Measurements from ENCODE around the gene CPPED1. TPM values are rescaled to one million over a fixed set of nuclear protein-coding genes. Genes with fewer than 3 reads are reported as not detected.
A peak's percentile ranks its signal among the peaks of the same experiment; 100 is the strongest.

CPPED1 gene
- total RNA-seq, 3 donors from 2014 or later: 5.8 to 8.6 (median 8.2) TPM

- no peaks in the 10 kb centered on the region for H3K4me1 Mint-ChIP-seq (ENCODE audit: low read depth)
- no peaks in the 10 kb centered on the region for H3K36me3 Mint-ChIP-seq (ENCODE audit: insufficient read depth)
- ATAC-seq: no peak
- no peaks in the 10 kb centered on the region for H3K9me3 Mint-ChIP-seq
- H3K27me3 Mint-ChIP-seq (ENCODE audit: low read depth): peaks cover 10% of the 10 kb centered on the region
- no peak overlapping the region for H3K4me3 Mint-ChIP-seq
- no peak for DNase-seq
These were observed 174.4 kb downstream of the CPPED1 start for GRCh38 chr16:12629271-12629670.

- H3K27me3 Mint-ChIP-seq (ENCODE audit: low read depth): peaks cover 5% of the 10 kb centered on the region
- no peaks in the 10 kb centered on the region for H3K36me3 Mint-ChIP-seq (ENCODE audit: insufficient read depth)
- no peak overlapping the region for H3K4me3 Mint-ChIP-seq
- DNase-seq (no peak), ATAC-seq (no peak)
- H3K4me1 Mint-ChIP-seq (ENCODE audit: low read depth): no peaks in the 10 kb centered on the region
- no peaks in the 10 kb centered on the region for H3K9me3 Mint-ChIP-seq
These were observed 175.2 kb downstream of the CPPED1 start for GRCh38 chr16:12628536-12628935.

GRCh38 chr16:12627394-12627793 is 176.3 kb downstream of the CPPED1 start:
- Mint-ChIP-seq H3K4me1 (ENCODE audit: low read depth) (no peaks in the 10 kb centered on the region), H3K9me3 (no peaks in the 10 kb centered on the region), H3K4me3 (no peak overlapping the region), H3K27me3 (ENCODE audit: low read depth) (peaks cover 5% of the 10 kb centered on the region), H3K36me3 (ENCODE audit: insufficient read depth) (no peaks in the 10 kb centered on the region)
- no peak for DNase-seq
- no peak for ATAC-seq

- no peak for ATAC-seq
- DNase-seq: no peak
- Mint-ChIP-seq H3K27me3 (ENCODE audit: low read depth) (peaks cover 5% of the 10 kb centered on the region), H3K9me3 (no peaks in the 10 kb centered on the region), H3K4me3 (no peak overlapping the region), H3K36me3 (ENCODE audit: insufficient read depth) (no peaks in the 10 kb centered on the region), H3K4me1 (ENCODE audit: low read depth) (no peaks in the 10 kb centered on the region)
These were observed 177.3 kb downstream of the CPPED1 start for GRCh38 chr16:12626411-12626810.

GRCh38 chr16:12625716-12626115 is 178.0 kb downstream of the CPPED1 start:
- Mint-ChIP-seq H3K4me1 (ENCODE audit: low read depth) (no peaks in the 10 kb centered on the region), H3K27me3 (ENCODE audit: low read depth) (peaks cover 5% of the 10 kb centered on the region), H3K4me3 (no peak overlapping the region), H3K9me3 (no peaks in the 10 kb centered on the region), H3K36me3 (ENCODE audit: insufficient read depth) (no peaks in the 10 kb centered on the region)
- DNase-seq (no peak), ATAC-seq (no peak)

- peak; percentile 54 to 56 for ATAC-seq
These were observed 178.6 kb downstream of the CPPED1 start for GRCh38 chr16:12625068-12625467.

GRCh38 chr16:12620150-12620549 is 183.5 kb downstream of the CPPED1 start:
- no peak for DNase-seq
- no peak for ATAC-seq
- Mint-ChIP-seq H3K36me3 (ENCODE audit: insufficient read depth) (no peaks in the 10 kb centered on the region), H3K27me3 (ENCODE audit: low read depth) (peaks cover 2% of the 10 kb centered on the region), H3K4me1 (ENCODE audit: low read depth) (peaks cover 24% of the 10 kb centered on the region), H3K9me3 (no peaks in the 10 kb centered on the region), H3K4me3 (no peak overlapping the region)

More at GRCh38 chr16:12625068-12625467, 178.6 kb downstream of the CPPED1 start:
- H3K4me3 Mint-ChIP-seq: no peak overlapping the region
- peaks cover 5% of the 10 kb centered on the region for H3K27me3 Mint-ChIP-seq (ENCODE audit: low read depth)
- no peak for DNase-seq
- no peaks in the 10 kb centered on the region for H3K36me3 Mint-ChIP-seq (ENCODE audit: insufficient read depth)
- H3K4me1 Mint-ChIP-seq (ENCODE audit: low read depth): peaks cover 4% of the 10 kb centered on the region
- no peaks in the 10 kb centered on the region for H3K9me3 Mint-ChIP-seq

- no peak for DNase-seq
- Mint-ChIP-seq H3K4me3 (no peak overlapping the region), H3K27me3 (ENCODE audit: low read depth) (peaks cover 2% of the 10 kb centered on the region), H3K9me3 (no peaks in the 10 kb centered on the region), H3K4me1 (ENCODE audit: low read depth) (peaks cover 30% of the 10 kb centered on the region), H3K36me3 (ENCODE audit: insufficient read depth) (no peaks in the 10 kb centered on the region)
- ATAC-seq: no peak
These were observed 185.2 kb downstream of the CPPED1 start for GRCh38 chr16:12618515-12618914.

- ATAC-seq (peak; percentile 44 to 55), DNase-seq (no peak)
- no peaks in the 10 kb centered on the region for H3K9me3 Mint-ChIP-seq
- no peaks in the 10 kb centered on the region for H3K36me3 Mint-ChIP-seq (ENCODE audit: insufficient read depth)
- peaks cover 2% of the 10 kb centered on the region for H3K27me3 Mint-ChIP-seq (ENCODE audit: low read depth)
- H3K4me3 Mint-ChIP-seq: peak overlapping the region; percentile 47
- H3K4me1 Mint-ChIP-seq (ENCODE audit: low read depth): peaks cover 41% of the 10 kb centered on the region
These were observed 186.3 kb downstream of the CPPED1 start for GRCh38 chr16:12617401-12617819.

GRCh38 chr16:12614662-12615278 is 188.9 kb downstream of the CPPED1 start:
- no peak for ATAC-seq
- DNase-seq: no peak
- Mint-ChIP-seq H3K27me3 (ENCODE audit: low read depth) (peaks cover 2% of the 10 kb centered on the region), H3K4me3 (no peak overlapping the region), H3K4me1 (ENCODE audit: low read depth) (peaks cover 35% of the 10 kb centered on the region), H3K9me3 (no peaks in the 10 kb centered on the region), H3K36me3 (ENCODE audit: insufficient read depth) (no peaks in the 10 kb centered on the region)

GRCh38 chr16:12613992-12614661 is 189.6 kb downstream of the CPPED1 start:
- peaks cover 34% of the 10 kb centered on the region for H3K4me1 Mint-ChIP-seq (ENCODE audit: low read depth)
- H3K4me3 Mint-ChIP-seq: no peak overlapping the region
- ATAC-seq (no peak), DNase-seq (no peak)
- no peaks in the 10 kb centered on the region for H3K9me3 Mint-ChIP-seq
- no peaks in the 10 kb centered on the region for H3K36me3 Mint-ChIP-seq (ENCODE audit: insufficient read depth)
- H3K27me3 Mint-ChIP-seq (ENCODE audit: low read depth): peaks cover 2% of the 10 kb centered on the region

- peaks cover 2% of the 10 kb centered on the region for H3K27me3 Mint-ChIP-seq (ENCODE audit: low read depth)
- no peaks in the 10 kb centered on the region for H3K9me3 Mint-ChIP-seq
- ATAC-seq: peak; percentile 79 to 80
- peak overlapping the region; percentile 29 for H3K4me3 Mint-ChIP-seq
- DNase-seq: peak; percentile 29
- H3K36me3 Mint-ChIP-seq (ENCODE audit: insufficient read depth): no peaks in the 10 kb centered on the region
- H3K4me1 Mint-ChIP-seq (ENCODE audit: low read depth): peaks cover 33% of the 10 kb centered on the region
These were observed 190.3 kb downstream of the CPPED1 start for GRCh38 chr16:12613131-12613991.

GRCh38 chr16:12612598-12613101 is 191.0 kb downstream of the CPPED1 start:
- no peaks in the 10 kb centered on the region for H3K27me3 Mint-ChIP-seq (ENCODE audit: low read depth)
- peaks cover 28% of the 10 kb centered on the region for H3K4me1 Mint-ChIP-seq (ENCODE audit: low read depth)
- no peaks in the 10 kb centered on the region for H3K36me3 Mint-ChIP-seq (ENCODE audit: insufficient read depth)
- DNase-seq: no peak
- ATAC-seq: no peak
- peak overlapping the region; percentile 29 for H3K4me3 Mint-ChIP-seq
- H3K9me3 Mint-ChIP-seq: no peaks in the 10 kb centered on the region

GRCh38 chr16:12611916-12612597 is 191.6 kb downstream of the CPPED1 start:
- Mint-ChIP-seq H3K27me3 (ENCODE audit: low read depth) (no peaks in the 10 kb centered on the region), H3K4me1 (ENCODE audit: low read depth) (peaks cover 22% of the 10 kb centered on the region), H3K9me3 (no peaks in the 10 kb centered on the region), H3K4me3 (no peak overlapping the region), H3K36me3 (ENCODE audit: insufficient read depth) (no peaks in the 10 kb centered on the region)
- DNase-seq: no peak
- no peak for ATAC-seq
